Renal cortical epithelial cell (primary cell): Measurements from ENCODE around the gene DDR2. TPM values are rescaled to one million over a fixed set of nuclear protein-coding genes. Genes with fewer than 3 reads are reported as not detected.
"Not testable (repeated sequence)": the region's sequence is repeated elsewhere in the genome, so short reads cannot be mapped to it uniquely, and the experiment has no call there.

Source experiments
- DNase-seq: peaks from one replicate; pipeline ENCODE4 v3.0.0-alpha.2; 2011; ENCODE audit warnings: low read depth
- total RNA-seq: library from RNA; depleted of rRNA; stranded (reverse); fragments of >200 nt; gene quantifications from 2 replicates; pipeline ENCODE4 v1.2.3, GENCODE V29; 2014

The DDR2 gene
- total RNA-seq, result 1.2 and 1.7 TPM in 2 replicates

GRCh38 chr1:162632217-162632666 lies at the start of gene DDR2:
Gene DDR2 (plus strand): TSS chr1:162632464. CDS start chr1:162719064, 86,600 bp downstream.
- no peak for DNase-seq

- DNase-seq, result not testable (repeated sequence)
These were observed 49.4 kb upstream of the DDR2 start for GRCh38 chr1:162582901-162583300.

GRCh38 chr1:162585101-162585500 lies 47.2 kb upstream of the DDR2 start:
- DNase-seq, result not testable (repeated sequence)

- no peak for DNase-seq
These were observed 44.9 kb upstream of the DDR2 start for GRCh38 chr1:162587347-162587746.

- DNase-seq, result no peak
These were observed 44.5 kb upstream of the DDR2 start for GRCh38 chr1:162587761-162588260.

GRCh38 chr1:162590101-162590500 lies 42.2 kb upstream of the DDR2 start:
- DNase-seq, result no peak

- DNase-seq, result no peak
These were observed 41.6 kb upstream of the DDR2 start for GRCh38 chr1:162590686-162591085.

- peak; percentile 16 for DNase-seq
These were observed 35.6 kb upstream of the DDR2 start for GRCh38 chr1:162596514-162597170.

- no peak for DNase-seq
These were observed 32.8 kb upstream of the DDR2 start for GRCh38 chr1:162599451-162599850.

GRCh38 chr1:162603117-162603516 lies 29.1 kb upstream of the DDR2 start:
- not testable (repeated sequence) for DNase-seq

- DNase-seq, result peak; percentile 93
These were observed 26.9 kb upstream of the DDR2 start for GRCh38 chr1:162605225-162605927.

- no peak for DNase-seq
These were observed 23.0 kb upstream of the DDR2 start for GRCh38 chr1:162609306-162609705.

GRCh38 chr1:162612606-162613400 lies 19.5 kb upstream of the DDR2 start:
- DNase-seq, result no peak

GRCh38 chr1:162616848-162617247 lies 15.4 kb upstream of the DDR2 start:
- no peak for DNase-seq

GRCh38 chr1:162617513-162617912 lies 14.8 kb upstream of the DDR2 start:
- no peak for DNase-seq

GRCh38 chr1:162619076-162619475 lies 13.2 kb upstream of the DDR2 start:
- DNase-seq, result no peak

- DNase-seq, result no peak
These were observed 11.0 kb upstream of the DDR2 start for GRCh38 chr1:162621256-162621655.

GRCh38 chr1:162625679-162626078 lies 6.6 kb upstream of the DDR2 start:
- no peak for DNase-seq

GRCh38 chr1:162626094-162626493 lies 6.2 kb upstream of the DDR2 start:
- DNase-seq, result no peak

GRCh38 chr1:162626761-162627160 lies 5.5 kb upstream of the DDR2 start:
- no peak for DNase-seq

GRCh38 chr1:162627662-162628296 lies 4.5 kb upstream of the DDR2 start:
- DNase-seq, result peak; percentile 29
